A549 treated with CpdA at 1 μM for 4 hours (cell line): ENCODE measurements around the gene TOP3B. TPM values are rescaled to one million over a fixed set of nuclear protein-coding genes. Genes with fewer than 3 reads are reported as not detected.

Experiments used
- total RNA-seq: library from RNA; stranded (reverse); fragments of 200-300 nt; extraction: Qiagen RNA extraction; gene quantifications from 5 replicates; pipeline ENCODE4 v1.2.3, GENCODE V29; 2022; ENCODE audit warnings: low read depth

The TOP3B gene, protein sequence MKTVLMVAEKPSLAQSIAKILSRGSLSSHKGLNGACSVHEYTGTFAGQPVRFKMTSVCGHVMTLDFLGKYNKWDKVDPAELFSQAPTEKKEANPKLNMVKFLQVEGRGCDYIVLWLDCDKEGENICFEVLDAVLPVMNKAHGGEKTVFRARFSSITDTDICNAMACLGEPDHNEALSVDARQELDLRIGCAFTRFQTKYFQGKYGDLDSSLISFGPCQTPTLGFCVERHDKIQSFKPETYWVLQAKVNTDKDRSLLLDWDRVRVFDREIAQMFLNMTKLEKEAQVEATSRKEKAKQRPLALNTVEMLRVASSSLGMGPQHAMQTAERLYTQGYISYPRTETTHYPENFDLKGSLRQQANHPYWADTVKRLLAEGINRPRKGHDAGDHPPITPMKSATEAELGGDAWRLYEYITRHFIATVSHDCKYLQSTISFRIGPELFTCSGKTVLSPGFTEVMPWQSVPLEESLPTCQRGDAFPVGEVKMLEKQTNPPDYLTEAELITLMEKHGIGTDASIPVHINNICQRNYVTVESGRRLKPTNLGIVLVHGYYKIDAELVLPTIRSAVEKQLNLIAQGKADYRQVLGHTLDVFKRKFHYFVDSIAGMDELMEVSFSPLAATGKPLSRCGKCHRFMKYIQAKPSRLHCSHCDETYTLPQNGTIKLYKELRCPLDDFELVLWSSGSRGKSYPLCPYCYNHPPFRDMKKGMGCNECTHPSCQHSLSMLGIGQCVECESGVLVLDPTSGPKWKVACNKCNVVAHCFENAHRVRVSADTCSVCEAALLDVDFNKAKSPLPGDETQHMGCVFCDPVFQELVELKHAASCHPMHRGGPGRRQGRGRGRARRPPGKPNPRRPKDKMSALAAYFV
- 13.8 to 17.0 TPM (median 14.0 TPM) in 5 replicates for total RNA-seq

DNA sequence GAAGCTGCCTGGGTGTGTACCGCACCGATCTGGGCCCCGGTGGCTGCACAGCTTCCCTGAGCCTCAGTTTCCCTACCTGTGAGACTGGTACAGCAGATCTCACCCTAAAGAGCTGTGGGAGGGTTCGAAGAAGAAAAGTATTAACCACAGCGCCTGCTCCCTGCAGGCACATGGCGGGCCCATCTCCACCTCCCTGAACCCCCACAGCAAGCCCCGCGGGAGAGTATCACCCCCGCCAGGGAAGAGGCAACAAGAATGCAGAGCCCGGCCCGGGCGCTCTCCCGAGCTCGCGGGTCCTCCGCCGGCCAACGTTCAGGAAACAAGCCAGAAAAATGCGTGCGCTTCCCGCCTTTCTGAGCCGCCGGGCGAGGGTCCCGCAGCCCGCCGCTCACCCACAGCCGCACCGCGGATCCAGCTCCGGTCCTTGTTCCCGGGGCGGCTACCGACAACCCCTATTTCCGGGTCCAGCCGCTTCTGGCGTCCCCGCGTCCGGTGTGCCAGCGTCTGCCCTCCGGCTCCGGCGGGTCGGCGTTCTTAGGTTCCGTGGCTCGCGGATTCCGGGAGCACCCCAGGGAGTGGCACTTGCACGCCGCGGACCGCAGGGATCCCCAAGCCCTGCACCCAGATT, at the start of gene TOP3B:
TSS of gene TOP3B (minus strand) at position 450 of the 628 bp plus-strand sequence. CDS start 7,078 bp downstream, outside the sequence.

GRCh38 chr22:21952586-21953571, 29.7 kb downstream of the TOP3B start, which contains the start of gene PPM1F:
Gene PPM1F (minus strand): TSS chr22:21952848. CDS start chr22:21946048, 6,800 bp downstream.

Other genes with a start within 250 kb of the TOP3B start
- 0.09 to 0.67 TPM (median 0.22 TPM) in 5 replicates for gene YPEL1, start 247.0 kb downstream of the TOP3B start, total RNA-seq
- 46.3 to 64.3 TPM (median 61.8 TPM) in 5 replicates for gene MAPK1, start 115.1 kb downstream of the TOP3B start, total RNA-seq
- 17.2 to 24.2 TPM (median 20.7 TPM) in 5 replicates for gene PPM1F, start 29.9 kb downstream of the TOP3B start, total RNA-seq